ENCODE measurements around the gene NIT1.

The NIT1 gene

GRCh38 chr1:161082996-161083747 is 34.7 kb upstream of the NIT1 start:
- H3K4me3 ChIP-seq (ENCODE audit: low read depth, low read length): no peak overlapping the region
- DNase-seq: peak; percentile 51

GRCh38 chr1:161083748-161084596 is 33.9 kb upstream of the NIT1 start:
- Histone ChIP-seq H3K4me3 (ENCODE audit: low read depth, low read length) (no peak overlapping the region), H3K9me3 (ENCODE audit: severe bottlenecking) (no peaks in the 10 kb centered on the region), H3K27ac (peak overlapping the region; percentile 6), H3K36me3 (no peaks in the 10 kb centered on the region), H3K27me3 (ENCODE audit: insufficient read depth, low read depth, severe bottlenecking) (no peaks in the 10 kb centered on the region)
- TF ChIP-seq CTCF (IDR thresholded peaks at IDR 0.05; ENCODE audit: low read depth, low read length): no peak
- no peak for DNase-seq

More at GRCh38 chr1:161082996-161083747, 34.7 kb upstream of the NIT1 start:
- no peaks in the 10 kb centered on the region for H3K27me3 ChIP-seq (ENCODE audit: insufficient read depth, low read depth, severe bottlenecking)
- TF ChIP-seq CTCF (IDR thresholded peaks at IDR 0.05; ENCODE audit: low read depth, low read length): no peak
- no peaks in the 10 kb centered on the region for H3K9me3 ChIP-seq (ENCODE audit: severe bottlenecking)
- peak overlapping the region; percentile 6 for H3K27ac ChIP-seq
- H3K36me3 ChIP-seq: no peaks in the 10 kb centered on the region

DNA sequence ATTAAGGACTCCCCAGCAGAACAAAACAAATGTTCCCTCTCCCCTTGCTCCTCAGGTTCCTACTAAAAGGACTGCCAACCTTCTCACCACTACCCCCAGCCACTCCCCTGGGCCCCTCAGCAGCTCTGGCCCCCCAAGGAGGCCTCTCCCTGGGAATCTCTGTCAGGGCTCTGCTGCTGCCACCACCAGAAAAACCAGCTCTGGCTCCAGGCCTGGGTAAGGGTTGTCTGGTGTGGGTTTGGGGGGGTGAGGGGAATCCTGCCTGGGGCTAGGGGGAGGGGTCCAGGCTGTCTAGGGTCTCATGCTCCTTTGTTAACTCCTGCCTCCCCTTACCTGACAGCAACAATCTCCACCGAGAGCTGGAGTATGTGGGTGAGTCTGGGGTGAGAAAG is 33.3 kb upstream of the NIT1 start:
- H3K36me3 ChIP-seq: no peaks in the 10 kb centered on the region
- no peaks in the 10 kb centered on the region for H3K27me3 ChIP-seq (ENCODE audit: insufficient read depth, low read depth, severe bottlenecking)
- DNase-seq: no peak
- no peak overlapping the region for H3K4me3 ChIP-seq (ENCODE audit: low read depth, low read length)
- H3K27ac ChIP-seq: peak overlapping the region; percentile 56
- TF ChIP-seq CTCF (IDR thresholded peaks at IDR 0.05; ENCODE audit: low read depth, low read length): no peak
- H3K9me3 ChIP-seq (ENCODE audit: severe bottlenecking): no peaks in the 10 kb centered on the region

DNA sequence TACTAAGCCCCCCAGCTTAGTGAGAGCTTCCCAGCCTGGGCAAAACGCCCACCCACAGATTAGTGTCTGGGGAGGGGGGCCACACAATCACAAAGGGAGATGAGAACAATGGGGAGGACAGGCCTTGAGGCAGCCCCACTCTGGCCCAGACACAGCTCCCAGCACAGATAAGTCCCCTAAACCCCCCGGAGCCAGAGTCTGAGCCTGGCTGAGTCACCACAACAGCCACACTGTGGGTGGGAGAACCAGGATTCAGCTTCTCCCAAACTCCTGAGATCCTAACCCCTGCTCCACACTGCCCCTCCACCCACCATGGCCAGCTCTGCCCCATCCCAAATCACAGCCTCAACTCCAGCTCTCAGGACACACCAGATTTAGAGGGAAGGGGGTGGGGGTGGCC is 32.7 kb upstream of the NIT1 start:
- Histone ChIP-seq H3K36me3 (no peaks in the 10 kb centered on the region), H3K9me3 (ENCODE audit: severe bottlenecking) (no peaks in the 10 kb centered on the region), H3K27me3 (ENCODE audit: insufficient read depth, low read depth, severe bottlenecking) (no peaks in the 10 kb centered on the region), H3K4me3 (ENCODE audit: low read depth, low read length) (no peak overlapping the region), H3K27ac (peak overlapping the region; percentile 56)
- TF ChIP-seq CTCF (IDR thresholded peaks at IDR 0.05; ENCODE audit: low read depth, low read length): no peak
- peak; percentile 78 for DNase-seq

GRCh38 chr1:161086457-161086856 is 31.4 kb upstream of the NIT1 start:
- Histone ChIP-seq H3K27ac (no peak overlapping the region), H3K27me3 (ENCODE audit: insufficient read depth, low read depth, severe bottlenecking) (no peaks in the 10 kb centered on the region), H3K36me3 (no peaks in the 10 kb centered on the region), H3K9me3 (ENCODE audit: severe bottlenecking) (no peaks in the 10 kb centered on the region), H3K4me3 (ENCODE audit: low read depth, low read length) (no peak overlapping the region)
- DNase-seq: no peak
- no peak for TF ChIP-seq CTCF (IDR thresholded peaks at IDR 0.05; ENCODE audit: low read depth, low read length)
